ENCODE measurements around the gene PBXIP1. TPM values are rescaled to one million over a fixed set of nuclear protein-coding genes. Genes with fewer than 3 reads are reported as not detected.

PBXIP1 gene
- total and polyA plus RNA-seq, 10 of the 15 experiments (the other 5 are each of a cell fraction or from before 2014, with no cell fraction given): 0.63 to 25.6 (median 15.4) TPM

DNA sequence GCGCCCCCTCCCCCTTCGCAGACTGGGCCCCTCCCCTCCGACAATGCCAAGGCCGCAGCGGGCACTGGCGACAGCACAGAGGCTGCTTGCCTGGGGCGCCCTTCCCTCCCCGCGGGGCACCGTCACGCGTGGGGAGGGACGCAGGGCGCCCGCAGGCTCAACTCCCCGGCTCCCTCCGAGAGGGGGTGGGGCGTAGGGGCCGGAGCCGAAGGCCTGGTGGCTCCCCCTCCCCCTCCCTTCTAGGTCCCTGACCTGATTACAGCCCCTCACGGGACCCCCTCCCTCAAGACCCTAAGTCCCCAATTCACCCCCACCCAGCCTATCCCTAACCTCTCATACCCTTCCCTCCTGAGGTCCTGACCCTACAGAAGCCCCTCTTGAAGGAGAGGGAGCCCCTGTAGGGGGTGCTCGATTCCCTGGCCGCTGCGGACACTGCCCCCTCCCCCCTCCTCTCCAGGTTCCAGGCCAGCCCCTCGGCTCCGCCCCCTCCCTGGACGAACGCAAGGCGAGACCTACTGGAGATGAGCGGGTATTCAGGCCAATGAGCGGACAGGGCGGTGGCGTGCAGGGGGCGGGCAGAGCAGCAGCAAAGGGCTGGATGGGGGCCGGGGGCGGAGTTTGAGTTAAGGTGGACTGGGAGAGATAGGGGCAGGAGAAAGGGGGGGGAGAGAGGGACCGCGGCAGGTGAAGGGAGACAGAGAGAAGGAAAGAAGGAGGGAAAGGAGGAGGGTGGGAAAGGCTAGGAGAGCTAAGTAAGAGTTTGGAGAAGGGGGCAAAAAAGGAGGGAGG lies 46.0 kb upstream of the PBXIP1 start (continued):
- TF ChIP-seq, protein P1, sequence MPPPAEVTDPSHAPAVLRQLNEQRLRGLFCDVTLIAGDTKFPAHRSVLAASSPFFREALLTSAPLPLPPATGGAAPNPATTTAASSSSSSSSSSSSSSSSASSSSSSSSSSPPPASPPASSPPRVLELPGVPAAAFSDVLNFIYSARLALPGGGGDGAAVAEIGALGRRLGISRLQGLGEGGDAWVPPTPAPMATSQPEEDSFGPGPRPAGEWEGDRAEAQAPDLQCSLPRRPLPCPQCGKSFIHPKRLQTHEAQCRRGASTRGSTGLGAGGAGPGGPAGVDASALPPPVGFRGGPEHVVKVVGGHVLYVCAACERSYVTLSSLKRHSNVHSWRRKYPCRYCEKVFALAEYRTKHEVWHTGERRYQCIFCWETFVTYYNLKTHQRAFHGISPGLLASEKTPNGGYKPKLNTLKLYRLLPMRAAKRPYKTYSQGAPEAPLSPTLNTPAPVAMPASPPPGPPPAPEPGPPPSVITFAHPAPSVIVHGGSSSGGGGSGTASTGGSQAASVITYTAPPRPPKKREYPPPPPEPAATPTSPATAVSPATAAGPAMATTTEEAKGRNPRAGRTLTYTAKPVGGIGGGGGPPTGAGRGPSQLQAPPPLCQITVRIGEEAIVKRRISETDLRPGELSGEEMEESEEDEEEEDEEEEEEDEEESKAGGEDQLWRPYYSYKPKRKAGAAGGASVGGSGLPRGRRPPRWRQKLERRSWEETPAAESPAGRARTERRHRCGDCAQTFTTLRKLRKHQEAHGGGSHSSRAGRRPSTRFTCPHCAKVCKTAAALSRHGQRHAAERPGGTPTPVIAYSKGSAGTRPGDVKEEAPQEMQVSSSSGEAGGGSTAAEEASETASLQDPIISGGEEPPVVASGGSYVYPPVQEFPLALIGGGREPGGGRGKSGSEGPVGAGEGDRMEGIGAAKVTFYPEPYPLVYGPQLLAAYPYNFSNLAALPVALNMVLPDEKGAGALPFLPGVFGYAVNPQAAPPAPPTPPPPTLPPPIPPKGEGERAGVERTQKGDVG (CRISPR knock-in tag; IDR thresholded peaks at IDR 0.05): no peak
- peak; percentile 25 for TF ChIP-seq IKZF1 (conservative IDR thresholded peaks at IDR 0.05)
- TF ChIP-seq, protein P2, sequence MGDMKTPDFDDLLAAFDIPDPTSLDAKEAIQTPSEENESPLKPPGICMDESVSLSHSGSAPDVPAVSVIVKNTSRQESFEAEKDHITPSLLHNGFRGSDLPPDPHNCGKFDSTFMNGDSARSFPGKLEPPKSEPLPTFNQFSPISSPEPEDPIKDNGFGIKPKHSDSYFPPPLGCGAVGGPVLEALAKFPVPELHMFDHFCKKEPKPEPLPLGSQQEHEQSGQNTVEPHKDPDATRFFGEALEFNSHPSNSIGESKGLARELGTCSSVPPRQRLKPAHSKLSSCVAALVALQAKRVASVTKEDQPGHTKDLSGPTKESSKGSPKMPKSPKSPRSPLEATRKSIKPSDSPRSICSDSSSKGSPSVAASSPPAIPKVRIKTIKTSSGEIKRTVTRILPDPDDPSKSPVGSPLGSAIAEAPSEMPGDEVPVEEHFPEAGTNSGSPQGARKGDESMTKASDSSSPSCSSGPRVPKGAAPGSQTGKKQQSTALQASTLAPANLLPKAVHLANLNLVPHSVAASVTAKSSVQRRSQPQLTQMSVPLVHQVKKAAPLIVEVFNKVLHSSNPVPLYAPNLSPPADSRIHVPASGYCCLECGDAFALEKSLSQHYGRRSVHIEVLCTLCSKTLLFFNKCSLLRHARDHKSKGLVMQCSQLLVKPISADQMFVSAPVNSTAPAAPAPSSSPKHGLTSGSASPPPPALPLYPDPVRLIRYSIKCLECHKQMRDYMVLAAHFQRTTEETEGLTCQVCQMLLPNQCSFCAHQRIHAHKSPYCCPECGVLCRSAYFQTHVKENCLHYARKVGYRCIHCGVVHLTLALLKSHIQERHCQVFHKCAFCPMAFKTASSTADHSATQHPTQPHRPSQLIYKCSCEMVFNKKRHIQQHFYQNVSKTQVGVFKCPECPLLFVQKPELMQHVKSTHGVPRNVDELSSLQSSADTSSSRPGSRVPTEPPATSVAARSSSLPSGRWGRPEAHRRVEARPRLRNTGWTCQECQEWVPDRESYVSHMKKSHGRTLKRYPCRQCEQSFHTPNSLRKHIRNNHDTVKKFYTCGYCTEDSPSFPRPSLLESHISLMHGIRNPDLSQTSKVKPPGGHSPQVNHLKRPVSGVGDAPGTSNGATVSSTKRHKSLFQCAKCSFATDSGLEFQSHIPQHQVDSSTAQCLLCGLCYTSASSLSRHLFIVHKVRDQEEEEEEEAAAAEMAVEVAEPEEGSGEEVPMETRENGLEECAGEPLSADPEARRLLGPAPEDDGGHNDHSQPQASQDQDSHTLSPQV (IDR thresholded peaks at IDR 0.05): no peak
- TF ChIP-seq, protein P3, sequence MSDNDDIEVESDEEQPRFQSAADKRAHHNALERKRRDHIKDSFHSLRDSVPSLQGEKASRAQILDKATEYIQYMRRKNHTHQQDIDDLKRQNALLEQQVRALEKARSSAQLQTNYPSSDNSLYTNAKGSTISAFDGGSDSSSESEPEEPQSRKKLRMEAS (IDR thresholded peaks at IDR 0.05; ENCODE audit: low read depth, low read length): no peak
- no peak for TF ChIP-seq RELA (IDR thresholded peaks at IDR 0.05; ENCODE audit: borderline replicate concordance, partially characterized antibody)
- peak; percentile 36; the same call in 1 of the 2 replicates for TF ChIP-seq HCFC1 (IDR thresholded peaks at IDR 0.05; ENCODE audit: low read length)
- TF ChIP-seq MYB (IDR thresholded peaks at IDR 0.05; ENCODE audit: borderline replicate concordance, low read depth, low read length): no peak
- TF ChIP-seq CEBPB (IDR thresholded peaks at IDR 0.05; ENCODE audit: borderline replicate concordance in 1 of 2, low read depth in 2 of 2, low read length in 2 of 2): 0 out of 4 replicates have a peak, but pooled peaks of 1 of the 2 experiments have one; percentile 27
- no peak for TF ChIP-seq ZSCAN29 (IDR thresholded peaks at IDR 0.05)
- peak; percentile 23 for TF ChIP-seq SMAD1 (IDR thresholded peaks at IDR 0.05; ENCODE audit: low read depth, partially characterized antibody)
- TF ChIP-seq NRF1 (conservative IDR thresholded peaks at IDR 0.05; ENCODE audit: low read depth, low read length): no peak
- TF ChIP-seq RAD51 (IDR thresholded peaks at IDR 0.05): no peak
- no peak for TF ChIP-seq POLR2AphosphoS5 (IDR thresholded peaks at IDR 0.05; ENCODE audit: low read length)
- TF ChIP-seq, protein P4, sequence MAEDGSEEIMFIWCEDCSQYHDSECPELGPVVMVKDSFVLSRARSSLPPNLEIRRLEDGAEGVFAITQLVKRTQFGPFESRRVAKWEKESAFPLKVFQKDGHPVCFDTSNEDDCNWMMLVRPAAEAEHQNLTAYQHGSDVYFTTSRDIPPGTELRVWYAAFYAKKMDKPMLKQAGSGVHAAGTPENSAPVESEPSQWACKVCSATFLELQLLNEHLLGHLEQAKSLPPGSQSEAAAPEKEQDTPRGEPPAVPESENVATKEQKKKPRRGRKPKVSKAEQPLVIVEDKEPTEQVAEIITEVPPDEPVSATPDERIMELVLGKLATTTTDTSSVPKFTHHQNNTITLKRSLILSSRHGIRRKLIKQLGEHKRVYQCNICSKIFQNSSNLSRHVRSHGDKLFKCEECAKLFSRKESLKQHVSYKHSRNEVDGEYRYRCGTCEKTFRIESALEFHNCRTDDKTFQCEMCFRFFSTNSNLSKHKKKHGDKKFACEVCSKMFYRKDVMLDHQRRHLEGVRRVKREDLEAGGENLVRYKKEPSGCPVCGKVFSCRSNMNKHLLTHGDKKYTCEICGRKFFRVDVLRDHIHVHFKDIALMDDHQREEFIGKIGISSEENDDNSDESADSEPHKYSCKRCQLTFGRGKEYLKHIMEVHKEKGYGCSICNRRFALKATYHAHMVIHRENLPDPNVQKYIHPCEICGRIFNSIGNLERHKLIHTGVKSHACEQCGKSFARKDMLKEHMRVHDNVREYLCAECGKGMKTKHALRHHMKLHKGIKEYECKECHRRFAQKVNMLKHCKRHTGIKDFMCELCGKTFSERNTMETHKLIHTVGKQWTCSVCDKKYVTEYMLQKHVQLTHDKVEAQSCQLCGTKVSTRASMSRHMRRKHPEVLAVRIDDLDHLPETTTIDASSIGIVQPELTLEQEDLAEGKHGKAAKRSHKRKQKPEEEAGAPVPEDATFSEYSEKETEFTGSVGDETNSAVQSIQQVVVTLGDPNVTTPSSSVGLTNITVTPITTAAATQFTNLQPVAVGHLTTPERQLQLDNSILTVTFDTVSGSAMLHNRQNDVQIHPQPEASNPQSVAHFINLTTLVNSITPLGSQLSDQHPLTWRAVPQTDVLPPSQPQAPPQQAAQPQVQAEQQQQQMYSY (CRISPR knock-in tag; IDR thresholded peaks at IDR 0.05): no peak
- no peak for TF ChIP-seq FOXK2 (IDR thresholded peaks at IDR 0.05)
- TF ChIP-seq MYC (IDR thresholded peaks at IDR 0.05; ENCODE audit: insufficient read depth, insufficient read length, insufficient replicate concordance, low read length, severe bottlenecking): no peak
- no peak for TF ChIP-seq IRF4 (IDR thresholded peaks at IDR 0.05; ENCODE audit: low read depth, low read length)
- TF ChIP-seq NFYB (IDR thresholded peaks at IDR 0.05; ENCODE audit: insufficient read depth, low read depth, low read length): peak; percentile 93
- TF ChIP-seq PML (IDR thresholded peaks at IDR 0.05; ENCODE audit: low read length): no peak
